WTC11 (cell line): Measurements from ENCODE around the gene CHMP1B. TPM values are rescaled to one million over a fixed set of nuclear protein-coding genes. Genes with fewer than 3 reads are reported as not detected.

Experiments
- ATAC-seq: fragments of 200-7000 bp; cut with Tn5 transposase; 2 replicates; pipeline ENCODE4 v1.10.0; 2021; ENCODE audit warnings: mild to moderate bottlenecking, moderate library complexity
- CTCF ChIA-PET: fragments of 300-600 bp; sonication (Branson Sonifier 250); formaldehyde crosslinking; loops from one replicate; lab custom pipeline; 2021; ENCODE audit warnings: antibody characterized with exemption; lab: Charles Lee
- POLR2A ChIA-PET: fragments of 350-600 bp; sonication (Branson Sonifier 250); formaldehyde crosslinking; loops from one replicate; lab custom pipeline; 2021; ENCODE audit warnings: antibody characterized with exemption; lab: Charles Lee
- DNase-seq: peaks from one replicate; pipeline ENCODE4 v3.0.0; 2021; ENCODE audit warnings: low spot score
- H3K27ac Mint-ChIP-seq: 2 replicates; pipeline ENCODE4 v1.8.0; 2021; ENCODE audit warnings: mixed read lengths
- H3K27me3 Mint-ChIP-seq: 2 replicates; pipeline ENCODE4 v1.8.0; 2021; ENCODE audit warnings: low read depth, mild to moderate bottlenecking, moderate library complexity, mixed read lengths
- H3K36me3 Mint-ChIP-seq: 2 replicates; pipeline ENCODE4 v1.8.0; 2021; ENCODE audit warnings: mixed read lengths
- H3K4me1 Mint-ChIP-seq: 2 replicates; pipeline ENCODE4 v1.8.0; 2022; ENCODE audit warnings: mixed read lengths
- H3K4me3 Mint-ChIP-seq: 2 replicates; pipeline ENCODE4 v1.8.0; 2021; ENCODE audit warnings: mild to moderate bottlenecking, moderate library complexity, mixed read lengths
- H3K9me3 Mint-ChIP-seq: 2 replicates; pipeline ENCODE4 v1.8.0; 2021; ENCODE audit warnings: mixed read lengths
- AFF4 ChIP-seq: sonication (generic); formaldehyde crosslinking; IDR thresholded peaks from 2 replicates; pipeline ENCODE4 v1.8.1; 2023; ENCODE audit warnings: mild to moderate bottlenecking, missing genetic modification reagents, borderline replicate concordance
- CDX4 ChIP-seq: fragments of 250-450 bp; sonication (Bioruptor Pico); IDR thresholded peaks from 2 replicates; pipeline ENCODE4 v1.9.0; 2021; ENCODE audit warnings: moderate library complexity, mild to moderate bottlenecking, inconsistent platforms, borderline replicate concordance
- E2F4 ChIP-seq: sonication (generic); formaldehyde crosslinking; IDR thresholded peaks from 2 replicates; pipeline ENCODE4 v1.8.1; 2022; ENCODE audit warnings: low read depth, mild to moderate bottlenecking, moderate library complexity, missing genetic modification reagents, borderline replicate concordance
- ELF4 ChIP-seq: sonication (generic); formaldehyde crosslinking; IDR thresholded peaks from 2 replicates; pipeline ENCODE4 v1.8.1; 2022; ENCODE audit warnings: low read depth, mild to moderate bottlenecking, moderate library complexity, missing genetic modification reagents
- FOXJ3 ChIP-seq: sonication (generic); formaldehyde crosslinking; IDR thresholded peaks from 2 replicates; pipeline ENCODE4 v1.9.0; 2021; ENCODE audit warnings: missing genetic modification reagents, mild to moderate bottlenecking, borderline replicate concordance
- FOXK1 ChIP-seq: sonication (generic); formaldehyde crosslinking; IDR thresholded peaks from 2 replicates; pipeline ENCODE4 v1.8.0; 2022; ENCODE audit warnings: mild to moderate bottlenecking, moderate library complexity, missing genetic modification reagents
- GABPB1 ChIP-seq: sonication (generic); formaldehyde crosslinking; IDR thresholded peaks from 2 replicates; pipeline ENCODE4 v1.8.1; 2023; ENCODE audit warnings: mild to moderate bottlenecking, missing genetic modification reagents
- GTF2I ChIP-seq: fragments of 250-450 bp; sonication (Bioruptor Pico); conservative IDR thresholded peaks from 2 replicates; pipeline ENCODE4 v1.4.0; 2021; ENCODE audit warnings: mild to moderate bottlenecking
- IRF2 ChIP-seq: sonication (generic); formaldehyde crosslinking; IDR thresholded peaks from 2 replicates; pipeline ENCODE4 v1.8.0; 2022; ENCODE audit warnings: low read depth, missing genetic modification reagents, borderline replicate concordance
- NFATC4 ChIP-seq: fragments of 250-450 bp; sonication (Bioruptor Pico); IDR thresholded peaks from 2 replicates; pipeline ENCODE4 v1.9.0; 2021; ENCODE audit warnings: mild to moderate bottlenecking
- NFYB ChIP-seq: sonication (generic); formaldehyde crosslinking; conservative IDR thresholded peaks from 2 replicates; pipeline ENCODE4 v1.8.0; 2022; ENCODE audit warnings: low read depth, missing genetic modification reagents
- NR3C1 ChIP-seq: sonication (generic); formaldehyde crosslinking; conservative IDR thresholded peaks from 2 replicates; pipeline ENCODE4 v1.8.1; 2023; ENCODE audit warnings: low read depth, mild to moderate bottlenecking, missing genetic modification reagents
- SMAD3 ChIP-seq: sonication (generic); formaldehyde crosslinking; IDR thresholded peaks from 2 replicates; pipeline ENCODE4 v1.8.0; 2022; ENCODE audit warnings: missing genetic modification reagents, mild to moderate bottlenecking, borderline replicate concordance
- SP1 ChIP-seq: sonication (generic); formaldehyde crosslinking; conservative IDR thresholded peaks from 2 replicates; pipeline ENCODE4 v1.8.1; 2022; ENCODE audit warnings: missing genetic modification reagents
- STAT6 ChIP-seq: sonication (generic); formaldehyde crosslinking; conservative IDR thresholded peaks from 2 replicates; pipeline ENCODE4 v1.8.1; 2023; ENCODE audit warnings: mild to moderate bottlenecking, low read depth, missing genetic modification reagents, moderate library complexity
- TP53 ChIP-seq: sonication (generic); formaldehyde crosslinking; IDR thresholded peaks from 2 replicates; pipeline ENCODE4 v1.8.1; 2023; ENCODE audit warnings: mild to moderate bottlenecking, missing genetic modification reagents
- ZNF121 ChIP-seq: sonication (generic); formaldehyde crosslinking; IDR thresholded peaks from 2 replicates; pipeline ENCODE4 v1.8.0; 2023; ENCODE audit warnings: missing genetic modification reagents
- ZNF423 ChIP-seq: fragments of 250-450 bp; sonication (Bioruptor Pico); IDR thresholded peaks from 2 replicates; pipeline ENCODE4 v2.1.2; 2022; ENCODE audit warnings: mild to moderate bottlenecking, moderate library complexity
- ZNF532 ChIP-seq: fragments of 250-450 bp; sonication (Bioruptor Pico); IDR thresholded peaks from 2 replicates; pipeline ENCODE4 v1.9.0; 2021; ENCODE audit warnings: mild to moderate bottlenecking, borderline replicate concordance
- ZSCAN18 ChIP-seq: fragments of 250-450 bp; sonication (Bioruptor Pico); IDR thresholded peaks from 2 replicates; pipeline ENCODE4 v2.1.2; 2022; ENCODE audit warnings: mild to moderate bottlenecking, moderate library complexity
- total RNA-seq: library from RNA; stranded (reverse); gene quantifications from 3 replicates; pipeline ENCODE4 v1.2.3, GENCODE V29; 2021

The CHMP1B gene
- total RNA-seq, 1 experiment from 2014 or later, result 37.2 TPM

- TF ChIP-seq ZNF532 (CRISPR knock-in tag) (no peak), CDX4 (CRISPR knock-in tag) (no peak), NFATC4 (no peak), ZSCAN18 (CRISPR knock-in tag) (no peak)
Measured at GRCh38 chr18:11817229-11817628, 34.0 kb upstream of the CHMP1B start (continued).

- POLR2A ChIA-PET, result no interaction called here
- 0 out of 2 replicates have a peak overlapping the region, but pooled peaks have one; percentile 34 for H3K27ac Mint-ChIP-seq
- no peak for ATAC-seq
- TF ChIP-seq FOXJ3 (CRISPR knock-in tag) (no peak), IRF2 (CRISPR knock-in tag) (no peak), SP1 (CRISPR knock-in tag) (no peak), GABPB1 (no peak), CDX4 (CRISPR knock-in tag) (no peak), SMAD3 (CRISPR knock-in tag) (no peak), TP53 (CRISPR knock-in tag) (no peak), ELF4 (no peak), E2F4 (CRISPR knock-in tag) (no peak), ZNF423 (CRISPR knock-in tag) (no peak), FOXK1 (CRISPR knock-in tag) (no peak), NFYB (CRISPR knock-in tag) (no peak), STAT6 (CRISPR knock-in tag) (no peak), NR3C1 (CRISPR knock-in tag) (no peak), AFF4 (CRISPR knock-in tag) (no peak), GTF2I (CRISPR knock-in tag) (no peak), ZNF121 (CRISPR knock-in tag) (no peak)
Measured at GRCh38 chr18:11818486-11819203, 32.6 kb upstream of the CHMP1B start.

More at GRCh38 chr18:11818486-11819203, 32.6 kb upstream of the CHMP1B start:
- no peaks in the 10 kb centered on the region for H3K36me3 Mint-ChIP-seq
- 0 out of 2 replicates have a peak, but pooled peaks cover 4% of the 10 kb centered on the region for H3K9me3 Mint-ChIP-seq
- H3K4me1 Mint-ChIP-seq, result peaks cover 28% of the 10 kb centered on the region
- CTCF ChIA-PET, result no interaction called here
- H3K27me3 Mint-ChIP-seq, result no peaks in the 10 kb centered on the region
- H3K4me3 Mint-ChIP-seq, result no peak overlapping the region
- DNase-seq, result no peak
